Right renal cortex interstitium (tissue), 3 donors: ENCODE data around the gene ARHGEF16. TPM values are rescaled to one million over a fixed set of nuclear protein-coding genes. Genes with fewer than 3 reads are reported as not detected.

Experiments
- DNase-seq, 3 donors: peaks; one replicate each; pipeline ENCODE4 v3.0.0-alpha.2; 2013; ENCODE audit warnings: low read depth in 3 of 3, low spot score in 2 of 3
- polyA plus RNA-seq, 3 donors: library from polyadenylated mRNA; unstranded; fragments of 120-200 nt; gene quantifications; one replicate each; pipeline ENCODE4 v1.2.1, GENCODE V29; 2013; ENCODE audit not compliant: insufficient read length in 3 of 3

Gene ARHGEF16
- 10 to 100 TPM; 15.0 to 17.0 (median 15.3) TPM for polyA plus RNA-seq

GRCh38 chr1:3453891-3454810, at the start of gene ARHGEF16:
Gene ARHGEF16 (plus strand): TSS chr1:3454665. CDS start chr1:3463085, 8,420 bp downstream.
- no peak for DNase-seq

GRCh38 chr1:3404801-3405200, 49.7 kb upstream of the ARHGEF16 start:
- no peak for DNase-seq

GRCh38 chr1:3405491-3405890, 49.0 kb upstream of the ARHGEF16 start:
- DNase-seq: no peak

GRCh38 chr1:3405974-3406867, 48.2 kb upstream of the ARHGEF16 start:
- no peak for DNase-seq

GRCh38 chr1:3407021-3407420, 47.4 kb upstream of the ARHGEF16 start:
- DNase-seq: no peak

GRCh38 chr1:3408751-3409266, 45.7 kb upstream of the ARHGEF16 start:
- no peak for DNase-seq

GRCh38 chr1:3409366-3410141, 44.9 kb upstream of the ARHGEF16 start:
- no peak for DNase-seq

GRCh38 chr1:3410142-3410925, 44.1 kb upstream of the ARHGEF16 start:
- DNase-seq: peak in 2 of 3 donors; percentile 47 to 59

- no peak for DNase-seq
These were observed 42.7 kb upstream of the ARHGEF16 start for GRCh38 chr1:3411806-3412205.

GRCh38 chr1:3412376-3412775, 42.1 kb upstream of the ARHGEF16 start:
- DNase-seq: no peak

- DNase-seq: no peak
These were observed 40.3 kb upstream of the ARHGEF16 start for GRCh38 chr1:3413975-3414710.

- no peak for DNase-seq
These were observed 39.0 kb upstream of the ARHGEF16 start for GRCh38 chr1:3415260-3416090.

- DNase-seq: no peak
These were observed 37.3 kb upstream of the ARHGEF16 start for GRCh38 chr1:3417082-3417739.

GRCh38 chr1:3417934-3418333, 36.5 kb upstream of the ARHGEF16 start:
- no peak for DNase-seq

- DNase-seq: no peak
These were observed 35.9 kb upstream of the ARHGEF16 start for GRCh38 chr1:3418600-3418999.

- no peak for DNase-seq
These were observed 34.9 kb upstream of the ARHGEF16 start for GRCh38 chr1:3419415-3420204.
